ENCODE data around the gene SLC9A9. TPM values are rescaled to one million over a fixed set of nuclear protein-coding genes. Genes with fewer than 3 reads are reported as not detected.

SLC9A9 gene
- 6.7 and 16.2 TPM in 2 replicates for total RNA-seq

GRCh38 chr3:143847787-143848631, at the start of gene SLC9A9:
Gene SLC9A9, minus strand, starts transcription at chr3:143848468. Its CDS starts 146 bp downstream, at chr3:143848322.

Other genes with a start within 250 kb of the SLC9A9 start
- 23.2 and 25.4 TPM in 2 replicates for gene DIPK2A, start 123.4 kb upstream of the SLC9A9 start, total RNA-seq